ENCODE measurements around the gene IGF1R. TPM values are rescaled to one million over a fixed set of nuclear protein-coding genes. Genes with fewer than 3 reads are reported as not detected.

IGF1R gene
- polyA plus RNA-seq, 1 experiment: 21.6 TPM

DNA sequence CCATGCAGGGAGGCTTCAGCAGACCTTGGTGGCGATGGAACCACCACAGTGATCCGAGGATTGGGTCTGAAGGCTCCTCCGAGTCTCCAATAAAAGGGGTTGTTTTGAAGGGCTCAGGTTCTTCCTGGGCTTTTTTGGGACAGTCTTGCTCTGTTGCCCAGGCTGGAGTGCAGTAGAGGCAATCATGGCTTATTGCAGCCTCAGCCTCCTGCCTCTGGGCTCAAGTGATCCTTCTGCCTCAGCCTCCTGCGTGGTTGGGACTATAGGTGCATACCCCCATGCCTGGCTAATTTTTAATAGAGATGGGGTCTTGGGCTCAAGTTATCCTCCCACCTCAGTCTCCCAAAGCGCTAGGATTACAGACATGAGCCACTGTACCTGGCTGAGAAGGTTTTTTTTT is 84.8 kb downstream of the IGF1R start:
- Histone ChIP-seq H3K4me3 (ENCODE audit: low read depth, low read length) (no peak overlapping the region), H3K9me3 (ENCODE audit: control insufficient read depth, insufficient read depth, low read length) (no peaks in the 10 kb centered on the region), H3K27ac (ENCODE audit: low read depth, low read length) (no peak overlapping the region), H3K27me3 (ENCODE audit: control insufficient read depth, insufficient read depth, low read length) (no peaks in the 10 kb centered on the region)
- TF ChIP-seq, protein P1, sequence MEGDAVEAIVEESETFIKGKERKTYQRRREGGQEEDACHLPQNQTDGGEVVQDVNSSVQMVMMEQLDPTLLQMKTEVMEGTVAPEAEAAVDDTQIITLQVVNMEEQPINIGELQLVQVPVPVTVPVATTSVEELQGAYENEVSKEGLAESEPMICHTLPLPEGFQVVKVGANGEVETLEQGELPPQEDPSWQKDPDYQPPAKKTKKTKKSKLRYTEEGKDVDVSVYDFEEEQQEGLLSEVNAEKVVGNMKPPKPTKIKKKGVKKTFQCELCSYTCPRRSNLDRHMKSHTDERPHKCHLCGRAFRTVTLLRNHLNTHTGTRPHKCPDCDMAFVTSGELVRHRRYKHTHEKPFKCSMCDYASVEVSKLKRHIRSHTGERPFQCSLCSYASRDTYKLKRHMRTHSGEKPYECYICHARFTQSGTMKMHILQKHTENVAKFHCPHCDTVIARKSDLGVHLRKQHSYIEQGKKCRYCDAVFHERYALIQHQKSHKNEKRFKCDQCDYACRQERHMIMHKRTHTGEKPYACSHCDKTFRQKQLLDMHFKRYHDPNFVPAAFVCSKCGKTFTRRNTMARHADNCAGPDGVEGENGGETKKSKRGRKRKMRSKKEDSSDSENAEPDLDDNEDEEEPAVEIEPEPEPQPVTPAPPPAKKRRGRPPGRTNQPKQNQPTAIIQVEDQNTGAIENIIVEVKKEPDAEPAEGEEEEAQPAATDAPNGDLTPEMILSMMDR (IDR thresholded peaks at IDR 0.05; ENCODE audit: low read depth, low read length): no peak
- POLR2A ChIA-PET: no interaction called here
- no peak for DNase-seq (ENCODE audit: low read depth, low spot score)
- CTCF ChIA-PET: no interaction called here

DNA sequence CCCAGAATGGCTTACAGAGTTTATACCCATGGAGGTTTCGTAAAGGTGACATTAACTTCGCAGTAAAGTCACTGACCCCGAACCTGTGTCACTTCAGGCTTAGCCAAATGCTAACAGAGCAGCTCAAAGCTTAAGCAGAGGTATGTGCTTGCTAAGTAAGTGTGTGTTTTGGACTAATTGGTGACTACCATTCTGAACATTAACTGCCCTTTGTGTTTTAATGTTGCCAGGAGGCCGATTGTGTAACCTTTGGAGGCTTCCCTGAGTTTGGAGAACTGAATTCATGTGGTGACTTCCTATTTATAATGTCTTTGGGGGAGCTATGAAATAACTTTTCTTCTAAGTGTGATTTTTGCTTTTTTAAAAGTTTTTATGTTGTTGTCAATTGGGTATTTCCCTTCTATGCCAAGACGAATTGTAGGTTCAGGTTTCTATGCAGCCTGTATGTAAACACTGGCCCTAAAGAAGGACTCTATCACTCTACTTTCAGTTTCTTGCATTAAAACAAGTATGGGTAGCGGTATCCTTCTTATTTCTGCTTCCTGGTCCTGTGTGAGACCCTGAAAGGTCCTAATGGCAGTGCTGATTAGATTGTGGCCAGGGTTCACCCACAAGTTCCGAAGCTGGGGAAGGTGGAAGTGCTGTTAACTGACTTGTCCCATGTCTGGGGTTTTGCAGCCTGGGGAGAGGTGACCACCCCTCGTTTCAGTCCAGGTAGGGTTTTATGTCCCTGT is 86.3 kb downstream of the IGF1R start:
- CTCF ChIA-PET: no interaction called here
- POLR2A ChIA-PET: interaction anchor here (0.6 kb wide), 1 partner anchor 752 kb away, joined by 4 read pairs; no protein-coding TSS in a partner anchor
- Histone ChIP-seq H3K27me3 (ENCODE audit: control insufficient read depth, insufficient read depth, low read length) (no peaks in the 10 kb centered on the region), H3K4me3 (ENCODE audit: low read depth, low read length) (no peak overlapping the region), H3K9me3 (ENCODE audit: control insufficient read depth, insufficient read depth, low read length) (no peaks in the 10 kb centered on the region), H3K27ac (ENCODE audit: low read depth, low read length) (peak overlapping the region; percentile 11)
- DNase-seq (ENCODE audit: low read depth, low spot score): no peak
- TF ChIP-seq, protein P1 (IDR thresholded peaks at IDR 0.05; ENCODE audit: low read depth, low read length): no peak

DNA sequence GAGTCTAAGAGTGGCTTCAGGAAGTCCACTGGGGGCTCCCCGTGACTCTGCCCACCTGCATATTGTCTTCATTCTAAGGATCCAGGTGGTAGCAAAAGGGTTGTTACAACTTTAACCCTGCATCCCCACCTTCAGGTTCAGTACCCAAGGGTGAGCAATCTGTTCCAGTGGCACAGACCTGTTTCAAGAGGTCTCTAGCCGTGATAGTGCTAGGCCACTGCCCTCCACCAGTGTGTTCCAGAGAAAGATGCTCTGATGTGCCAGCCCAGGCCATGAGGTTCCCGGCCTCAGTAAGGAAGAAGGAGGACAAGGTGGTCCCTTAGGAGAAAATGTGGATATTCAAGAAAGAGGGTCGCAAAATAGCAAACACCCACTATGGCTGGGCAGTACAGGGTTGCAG is 87.0 kb downstream of the IGF1R start:
- no peak for DNase-seq (ENCODE audit: low read depth, low spot score)
- ChIA-PET POLR2A (interaction anchor here (0.6 kb wide), 1 partner anchor 751 kb away, joined by 4 read pairs; no protein-coding TSS in a partner anchor), CTCF (no interaction called here)
- Histone ChIP-seq H3K9me3 (ENCODE audit: control insufficient read depth, insufficient read depth, low read length) (no peaks in the 10 kb centered on the region), H3K4me3 (ENCODE audit: low read depth, low read length) (no peak overlapping the region), H3K27ac (ENCODE audit: low read depth, low read length) (peak overlapping the region; percentile 11), H3K27me3 (ENCODE audit: control insufficient read depth, insufficient read depth, low read length) (no peaks in the 10 kb centered on the region)
- TF ChIP-seq, protein P1 (IDR thresholded peaks at IDR 0.05; ENCODE audit: low read depth, low read length): no peak

DNA sequence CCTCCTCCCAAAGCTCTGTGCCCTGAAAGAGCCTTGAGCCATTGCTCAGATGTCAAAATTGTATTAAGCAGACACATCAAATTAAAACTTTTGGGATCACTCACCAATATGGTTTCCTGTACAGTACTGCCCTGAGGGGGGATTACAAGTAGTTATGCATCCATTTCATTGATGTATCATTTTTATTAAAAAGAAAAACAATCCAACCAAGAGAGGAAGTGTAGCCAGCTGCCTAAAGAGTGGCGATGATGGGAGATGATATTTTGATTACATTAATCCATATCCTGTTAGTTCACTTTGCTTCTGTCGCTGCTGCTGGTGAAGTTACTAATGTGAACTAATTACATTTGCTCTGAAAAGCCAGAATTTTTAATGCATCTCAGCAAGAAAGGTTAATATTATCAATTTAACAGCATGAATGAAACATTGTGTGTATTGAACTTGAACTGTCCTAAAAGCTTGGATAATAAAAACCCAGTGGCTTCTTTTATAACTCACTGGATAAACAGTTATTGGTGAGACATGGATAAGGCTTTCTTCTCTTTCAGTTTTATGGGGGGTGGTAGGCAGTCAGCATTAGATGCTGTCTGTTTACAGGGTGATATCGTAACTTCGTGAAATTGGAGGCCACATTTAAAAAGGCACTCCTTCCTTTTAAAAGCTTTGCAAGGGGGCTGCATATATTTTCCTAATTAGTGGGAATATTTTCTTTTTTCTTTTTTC is 87.7 kb downstream of the IGF1R start:
- no peaks in the 10 kb centered on the region for H3K9me3 ChIP-seq (ENCODE audit: control insufficient read depth, insufficient read depth, low read length)
- ChIA-PET POLR2A (interaction anchor here (0.6 to 0.7 kb wide), 2 partner anchors 64 to 160 kb away, joined by 3 read pairs; no protein-coding TSS in a partner anchor), CTCF (no interaction called here)
- TF ChIP-seq, protein P1 (IDR thresholded peaks at IDR 0.05; ENCODE audit: low read depth, low read length): no peak
- DNase-seq (ENCODE audit: low read depth, low spot score): no peak
- H3K27me3 ChIP-seq (ENCODE audit: control insufficient read depth, insufficient read depth, low read length): no peaks in the 10 kb centered on the region
- no peak overlapping the region for H3K27ac ChIP-seq (ENCODE audit: low read depth, low read length)
- H3K4me3 ChIP-seq (ENCODE audit: low read depth, low read length): no peak overlapping the region

DNA sequence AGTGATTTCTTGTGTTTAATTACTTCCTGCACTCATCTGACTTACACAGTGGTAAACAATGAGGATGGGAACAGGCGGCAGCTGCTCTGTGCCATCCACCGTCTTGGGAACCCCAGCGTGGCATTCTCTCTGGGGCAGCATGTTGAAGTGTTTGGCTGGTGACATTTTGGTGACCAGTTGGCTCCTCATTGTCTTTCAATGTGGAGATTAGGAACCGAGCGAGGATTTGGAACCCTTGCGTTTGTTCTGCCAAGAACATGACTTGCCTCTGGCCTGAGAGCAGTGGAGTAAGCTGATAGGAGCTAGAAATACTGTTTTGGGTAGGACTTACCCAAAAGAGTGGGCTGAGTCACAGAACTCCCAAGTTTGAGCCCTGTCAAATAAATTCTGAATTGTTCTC is 88.8 kb downstream of the IGF1R start:
- ChIA-PET CTCF (no interaction called here), POLR2A (interaction anchor here (1.0 kb wide), 1 partner anchor 9 kb away, joined by 4 read pairs; no protein-coding TSS in a partner anchor)
- H3K27ac ChIP-seq (ENCODE audit: low read depth, low read length): no peak overlapping the region
- no peaks in the 10 kb centered on the region for H3K27me3 ChIP-seq (ENCODE audit: control insufficient read depth, insufficient read depth, low read length)
- H3K9me3 ChIP-seq (ENCODE audit: control insufficient read depth, insufficient read depth, low read length): no peaks in the 10 kb centered on the region
- DNase-seq (ENCODE audit: low read depth, low spot score): no peak
- TF ChIP-seq, protein P1 (IDR thresholded peaks at IDR 0.05; ENCODE audit: low read depth, low read length): no peak
- no peak overlapping the region for H3K4me3 ChIP-seq (ENCODE audit: low read depth, low read length)

Data from AG04450 (cell line).